ENCODE measurements around the gene ZNF774. TPM values are rescaled to one million over a fixed set of nuclear protein-coding genes. Genes with fewer than 3 reads are reported as not detected.

ZNF774 gene
- total RNA-seq, 3 donors from 2014 or later, result 2.6 to 7.6 (median 4.6) TPM

DNA sequence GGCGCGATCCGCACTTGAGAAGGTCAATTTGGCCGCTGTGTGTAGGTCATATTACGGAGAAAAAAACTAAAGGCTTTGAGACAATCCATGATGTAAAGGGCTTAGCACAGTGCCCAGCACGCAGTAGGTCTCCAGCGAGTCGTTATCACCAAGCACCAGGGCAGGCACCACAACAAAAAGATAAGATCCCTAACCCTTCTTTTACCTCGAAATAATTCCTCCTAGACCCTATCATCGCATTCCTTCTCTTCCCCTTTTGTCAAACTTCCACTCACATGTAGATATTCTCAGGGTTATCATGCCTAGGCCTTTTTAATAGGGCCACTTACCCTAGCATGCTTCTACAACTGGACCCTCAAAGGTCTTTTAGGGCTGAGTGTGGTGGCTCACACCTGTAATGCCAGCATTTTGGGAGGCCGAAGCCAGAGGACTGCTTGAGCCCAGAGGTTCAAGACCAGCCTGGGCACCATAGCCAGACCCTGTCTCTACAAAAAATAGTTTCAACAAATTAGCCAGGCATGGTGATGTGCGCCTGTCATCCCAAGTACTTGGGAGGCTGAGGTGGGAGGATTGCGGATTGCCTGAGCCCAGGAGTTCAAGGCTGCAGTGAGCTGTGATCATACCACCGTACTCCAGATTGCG lies 13.5 kb downstream of the ZNF774 start:
- TF ChIP-seq POLR2AphosphoS5 (IDR thresholded peaks at IDR 0.05) (no peak), CTCF (IDR thresholded peaks at IDR 0.05) (no peak), POLR2A (IDR thresholded peaks at IDR 0.05) (no peak)
- no peaks in the 10 kb centered on the region for H3K4me1 ChIP-seq
- H3K36me3 ChIP-seq, result no peaks in the 10 kb centered on the region
- H3K27me3 ChIP-seq, result no peaks in the 10 kb centered on the region
- intact Hi-C loops (cut with DNase I; ENCODE audit: low total_unique reads), result no loop called here
- no peak overlapping the region for H3K4me3 ChIP-seq
- H3K9me3 ChIP-seq, result no peaks in the 10 kb centered on the region
- DNase-seq (ENCODE audit: low spot score in 2 of 2), result no peak
- no peak overlapping the region for H3K27ac ChIP-seq

DNA sequence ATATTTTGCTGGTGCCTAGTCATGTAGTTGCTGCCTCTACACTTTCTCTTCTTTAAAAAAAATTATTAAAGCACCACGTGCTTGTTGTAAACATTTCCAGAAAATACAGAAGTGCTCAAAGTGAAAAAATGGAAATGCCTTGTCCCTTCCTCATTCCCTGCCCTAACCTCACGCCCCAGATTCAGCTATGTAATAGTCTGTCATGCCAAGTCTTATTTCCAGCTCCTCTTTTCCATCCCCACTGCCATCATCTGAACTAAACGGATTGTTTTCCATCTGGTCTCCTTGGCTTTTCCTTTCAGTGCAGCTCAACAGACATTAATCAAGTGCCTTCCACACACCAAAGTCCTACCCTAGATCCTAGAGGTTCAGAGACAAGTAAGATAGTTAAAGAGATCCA lies 15.5 kb downstream of the ZNF774 start:
- Histone ChIP-seq H3K4me3 (no peak overlapping the region), H3K9me3 (no peaks in the 10 kb centered on the region), H3K27ac (peak overlapping the region; percentile 23 to 35), H3K4me1 (no peaks in the 10 kb centered on the region), H3K27me3 (no peaks in the 10 kb centered on the region), H3K36me3 (no peaks in the 10 kb centered on the region)
- no peak for TF ChIP-seq POLR2A (IDR thresholded peaks at IDR 0.05)
- intact Hi-C loops (cut with DNase I; ENCODE audit: low total_unique reads), result no loop called here
- DNase-seq (ENCODE audit: low spot score in 2 of 2), result no peak

GRCh38 chr15:90375071-90375470 lies 23.0 kb downstream of the ZNF774 start:
- Histone ChIP-seq H3K36me3 (no peaks in the 10 kb centered on the region), H3K9me3 (peaks cover 11% of the 10 kb centered on the region in 2 donors), H3K4me3 (no peak overlapping the region), H3K4me1 (no peaks in the 10 kb centered on the region), H3K27me3 (no peaks in the 10 kb centered on the region), H3K27ac (no peak overlapping the region)
- TF ChIP-seq CTCF (IDR thresholded peaks at IDR 0.05), result no peak
- TF ChIP-seq POLR2A (IDR thresholded peaks at IDR 0.05), result no peak
- TF ChIP-seq POLR2AphosphoS5 (IDR thresholded peaks at IDR 0.05), result no peak
- no peak for DNase-seq (ENCODE audit: low spot score in 2 of 2)
- intact Hi-C loops (cut with DNase I; ENCODE audit: low total_unique reads), result no loop called here

DNA sequence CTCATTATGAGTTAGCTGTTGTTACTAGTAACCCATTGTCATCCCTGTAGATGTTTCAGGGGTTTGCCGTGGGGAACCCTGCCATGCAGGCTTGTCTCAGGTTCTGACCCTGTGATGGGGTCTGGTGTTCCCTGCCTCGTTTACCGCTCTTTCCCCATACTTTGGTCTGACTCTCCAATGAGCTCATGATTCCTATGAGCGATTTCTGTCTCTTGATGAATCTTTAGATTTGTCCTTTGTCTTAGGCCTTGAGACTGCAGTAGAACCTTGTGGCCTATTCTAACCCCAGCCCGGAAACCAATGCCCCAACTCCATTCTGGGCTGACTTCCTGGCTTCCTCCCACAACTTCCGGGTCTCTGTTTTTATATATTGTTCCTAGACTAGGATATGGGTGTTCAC lies 24.7 kb downstream of the ZNF774 start:
- Histone ChIP-seq H3K36me3 (no peaks in the 10 kb centered on the region), H3K9me3 (peaks cover 11% of the 10 kb centered on the region in 2 donors), H3K4me3 (no peak overlapping the region), H3K27ac (no peak overlapping the region), H3K4me1 (no peaks in the 10 kb centered on the region), H3K27me3 (no peaks in the 10 kb centered on the region)
- intact Hi-C loops (cut with DNase I; ENCODE audit: low total_unique reads), result no loop called here
- TF ChIP-seq CTCF (IDR thresholded peaks at IDR 0.05) (no peak), POLR2A (IDR thresholded peaks at IDR 0.05) (no peak), POLR2AphosphoS5 (IDR thresholded peaks at IDR 0.05) (no peak)
- DNase-seq (ENCODE audit: low spot score in 2 of 2), result no peak

DNA sequence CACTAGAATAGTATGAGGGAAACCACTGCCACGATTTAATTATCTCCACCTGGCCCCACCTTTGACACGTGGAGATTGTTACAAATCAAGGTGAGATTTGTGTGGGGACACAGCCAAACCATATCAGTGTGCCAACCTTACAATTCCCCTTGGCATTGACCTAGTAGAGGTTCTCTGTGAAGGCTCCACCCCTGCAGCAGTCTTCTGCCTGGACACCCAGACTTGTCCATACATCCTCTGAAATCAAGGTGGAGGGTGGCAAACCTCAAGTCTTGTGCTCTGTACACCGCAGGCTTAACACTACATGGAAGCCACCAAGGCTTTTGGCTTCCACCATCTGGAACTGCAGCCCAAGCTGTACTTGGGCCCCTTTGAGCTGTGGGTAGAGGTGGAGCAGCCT lies 27.2 kb downstream of the ZNF774 start:
- no peaks in the 10 kb centered on the region for H3K27me3 ChIP-seq
- DNase-seq (ENCODE audit: low spot score in 2 of 2), result no peak
- no peak for TF ChIP-seq POLR2AphosphoS5 (IDR thresholded peaks at IDR 0.05)
- TF ChIP-seq POLR2A (IDR thresholded peaks at IDR 0.05), result no peak
- TF ChIP-seq CTCF (IDR thresholded peaks at IDR 0.05), result no peak
- H3K4me3 ChIP-seq, result no peak overlapping the region
- peaks cover 11% of the 10 kb centered on the region in 2 donors for H3K9me3 ChIP-seq
- no peak overlapping the region for H3K27ac ChIP-seq
- intact Hi-C loops (cut with DNase I; ENCODE audit: low total_unique reads), result no loop called here
- no peaks in the 10 kb centered on the region for H3K4me1 ChIP-seq
- H3K36me3 ChIP-seq, result no peaks in the 10 kb centered on the region

All from breast epithelium (tissue), 4 donors.